HepG2 (cell line): ENCODE measurements around the gene WDR62. TPM values are rescaled to one million over a fixed set of nuclear protein-coding genes. Genes with fewer than 3 reads are reported as not detected.

Experiments used
- AGO1 ChIP-seq: fragments of 200-400 bp; formaldehyde crosslinking; IDR thresholded peaks from 2 replicates; pipeline ENCODE4 v1.6.1; 2017; ENCODE audit warnings: mild to moderate bottlenecking, low read depth, low read length, moderate library complexity; ENCODE audit not compliant: poor library complexity, severe bottlenecking
- HNF4A ChIP-seq: sonication (generic); formaldehyde crosslinking; IDR thresholded peaks from 2 replicates; pipeline ENCODE4 v1.4.0; 2020; ENCODE audit warnings: missing genetic modification reagents
- KDM5A ChIP-seq: fragments of 200-600 bp; sonication (generic); IDR thresholded peaks from 2 replicates; pipeline ENCODE4 v1.7.0; 2018; ENCODE audit warnings: antibody characterized with exemption, mild to moderate bottlenecking, low read length, borderline replicate concordance
- MED13 ChIP-seq: sonication (generic); formaldehyde crosslinking; IDR thresholded peaks from 2 replicates; pipeline ENCODE4 v1.5.0; 2020; ENCODE audit warnings: missing genetic modification reagents
- MIXL1 ChIP-seq: IDR thresholded peaks from 2 replicates; pipeline ENCODE4 v1.6.1; 2016
- MLLT10 ChIP-seq: sonication (generic); formaldehyde crosslinking; IDR thresholded peaks from 2 replicates; pipeline ENCODE4 v1.4.0; 2020; ENCODE audit warnings: missing genetic modification reagents
- NR2C2 ChIP-seq: sonication (generic); formaldehyde crosslinking; IDR thresholded peaks from 2 replicates; pipeline ENCODE4 v1.4.0; 2020; ENCODE audit warnings: missing genetic modification reagents, mild to moderate bottlenecking, moderate library complexity, borderline replicate concordance
- PITX1 ChIP-seq: sonication (generic); formaldehyde crosslinking; IDR thresholded peaks from 2 replicates; pipeline ENCODE4 v1.5.1; 2020; ENCODE audit warnings: mild to moderate bottlenecking, missing genetic modification reagents
- POLR2A ChIP-seq, 2 experiments: IDR thresholded peaks; 2 replicates each; pipeline ENCODE4 v1.6.1; 2011; ENCODE audit warnings: low read depth in 2 of 2, low read length in 2 of 2, mild to moderate bottlenecking in 1 of 2, moderate library complexity in 1 of 2; ENCODE audit not compliant: insufficient read depth in 1 of 2
- RCOR2 ChIP-seq: IDR thresholded peaks from 2 replicates; pipeline ENCODE4 v1.6.1; 2016; ENCODE audit warnings: missing biosample characterization, missing genetic modification reagents
- SIX4 ChIP-seq: sonication (generic); formaldehyde crosslinking; IDR thresholded peaks from 2 replicates; pipeline ENCODE4 v1.4.0; 2020; ENCODE audit warnings: missing genetic modification reagents
- SMAD9 ChIP-seq: sonication (generic); formaldehyde crosslinking; IDR thresholded peaks from 2 replicates; pipeline ENCODE4 v1.5.1; 2020; ENCODE audit warnings: mild to moderate bottlenecking, missing genetic modification reagents
- SP5 ChIP-seq: IDR thresholded peaks from 2 replicates; pipeline ENCODE4 v1.6.1; 2016; ENCODE audit warnings: low read depth, borderline replicate concordance
- SUZ12 ChIP-seq: fragments of 150-350 bp; IDR thresholded peaks from 2 replicates; pipeline ENCODE4 v1.6.1; 2014; ENCODE audit warnings: low read depth, low read length
- TEAD3 ChIP-seq: optimal IDR thresholded peaks from 2 replicates; pipeline ENCODE3; 2016; ENCODE audit warnings: borderline replicate concordance
- TP53 ChIP-seq: sonication (generic); formaldehyde crosslinking; conservative IDR thresholded peaks from 2 replicates; pipeline ENCODE4 v1.4.0; 2020; ENCODE audit warnings: missing genetic modification reagents
- WIZ ChIP-seq: sonication (generic); formaldehyde crosslinking; IDR thresholded peaks from 2 replicates; pipeline ENCODE4 v1.5.1; 2020; ENCODE audit warnings: mild to moderate bottlenecking, missing genetic modification reagents
- ZBTB7B ChIP-seq: sonication (generic); formaldehyde crosslinking; IDR thresholded peaks from 2 replicates; pipeline ENCODE4 v1.4.0; 2020; ENCODE audit warnings: missing genetic modification reagents
- ZFP37 ChIP-seq: sonication (generic); formaldehyde crosslinking; IDR thresholded peaks from 2 replicates; pipeline ENCODE4 v1.4.0; 2020; ENCODE audit warnings: missing genetic modification reagents, borderline replicate concordance
- ZNF281 ChIP-seq: sonication (generic); formaldehyde crosslinking; IDR thresholded peaks from 2 replicates; pipeline ENCODE4 v1.4.0; 2020; ENCODE audit warnings: missing genetic modification reagents, borderline replicate concordance
- ZNF501 ChIP-seq: sonication (generic); formaldehyde crosslinking; IDR thresholded peaks from 2 replicates; pipeline ENCODE4 v1.5.1; 2020; ENCODE audit warnings: mild to moderate bottlenecking, moderate library complexity, missing genetic modification reagents
- ZNF572 ChIP-seq: sonication (generic); formaldehyde crosslinking; IDR thresholded peaks from 2 replicates; pipeline ENCODE4 v1.5.1; 2020; ENCODE audit warnings: mild to moderate bottlenecking, missing genetic modification reagents
- ZNF768 ChIP-seq: sonication (generic); formaldehyde crosslinking; IDR thresholded peaks from 2 replicates; pipeline ENCODE4 v1.4.0; 2020; ENCODE audit warnings: missing genetic modification reagents
- ZNF879 ChIP-seq: sonication (generic); formaldehyde crosslinking; IDR thresholded peaks from 2 replicates; pipeline ENCODE4 v1.8.1; 2023; ENCODE audit warnings: missing genetic modification reagents
- ZSCAN25 ChIP-seq: sonication (generic); formaldehyde crosslinking; IDR thresholded peaks from 2 replicates; pipeline ENCODE4 v1.8.0; 2022; ENCODE audit warnings: mild to moderate bottlenecking, missing genetic modification reagents
- polyA plus RNA-seq, 8 experiments: library from polyadenylated mRNA; depleted of rRNA in 3 of 8; stranded (reverse) in 7 of 8; unstranded in 1 of 8; fragments of >200 nt; fragmentation: Illumina TruSeq in 4 of 8; extraction: Trizol in 4 of 8; gene quantifications; 2 replicates each; pipeline versions ENCODE4 v1.2.1 to v1.2.3, GENCODE V29; 2011 to 2016; ENCODE audit warnings: low read depth in 4 of 8, missing spikeins in 1 of 8, mixed read lengths in 1 of 8; ENCODE audit not compliant: insufficient read depth in 1 of 8
- total RNA-seq, 5 experiments: library from RNA; depleted of rRNA; stranded (reverse); fragments of >200 nt; fragmentation: Illumina TruSeq; extraction: Trizol; gene quantifications; 2 replicates each; pipeline ENCODE4 v1.2.3, GENCODE V29; 2016; ENCODE audit warnings: low read depth in 1 of 5
- TF ChIP-seq, protein P1 (sequence below): sonication (generic); formaldehyde crosslinking; IDR thresholded peaks from 2 replicates; pipeline ENCODE4 v1.8.0; 2022; ENCODE audit warnings: missing genetic modification reagents, mild to moderate bottlenecking, inconsistent platforms, borderline replicate concordance
- TF ChIP-seq, protein P2 (sequence below): sonication (generic); formaldehyde crosslinking; IDR thresholded peaks from 2 replicates; pipeline ENCODE4 v1.5.1; 2020; ENCODE audit warnings: mild to moderate bottlenecking, moderate library complexity, missing genetic modification reagents

The WDR62 gene
- total and polyA plus RNA-seq, 2 of the 13 experiments (the other 11 are each of a cell fraction or from before 2014, with no cell fraction given): 5.8 to 12.5 TPM

- TF ChIP-seq MED13 (CRISPR knock-in tag): peak; percentile 55; the same call in 1 of the 2 replicates
- TF ChIP-seq NR2C2: peak; percentile 71; the same call in 1 of the 2 replicates
- no peak for TF ChIP-seq WIZ
- TF ChIP-seq POLR2A (IDR thresholded peaks at IDR 0.05; ENCODE audit: insufficient read depth in 1 of 2, low read depth in 2 of 2, low read length in 2 of 2): peak; percentile 69 to 94
- TF ChIP-seq ZNF501 (CRISPR knock-in tag): peak; percentile 95
- TF ChIP-seq HNF4A (CRISPR knock-in tag): peak; percentile 73
- 0 out of 2 replicates have a peak, but pooled peaks have one; percentile 49 for TF ChIP-seq ZNF572 (CRISPR knock-in tag)
- TF ChIP-seq ZNF879 (CRISPR knock-in tag): 0 out of 2 replicates have a peak, but pooled peaks have one; percentile 17
- peak; percentile 73; the same call in 1 of the 2 replicates for TF ChIP-seq SIX4 (CRISPR knock-in tag)
- TF ChIP-seq SMAD9: no peak
- TF ChIP-seq MIXL1: peak; percentile 84; the same call in 1 of the 2 replicates
- peak; percentile 21 for TF ChIP-seq AGO1
- peak; percentile 99 for TF ChIP-seq ZNF281 (CRISPR knock-in tag)
- peak; percentile 63 for TF ChIP-seq TEAD3
- TF ChIP-seq, protein P1, sequence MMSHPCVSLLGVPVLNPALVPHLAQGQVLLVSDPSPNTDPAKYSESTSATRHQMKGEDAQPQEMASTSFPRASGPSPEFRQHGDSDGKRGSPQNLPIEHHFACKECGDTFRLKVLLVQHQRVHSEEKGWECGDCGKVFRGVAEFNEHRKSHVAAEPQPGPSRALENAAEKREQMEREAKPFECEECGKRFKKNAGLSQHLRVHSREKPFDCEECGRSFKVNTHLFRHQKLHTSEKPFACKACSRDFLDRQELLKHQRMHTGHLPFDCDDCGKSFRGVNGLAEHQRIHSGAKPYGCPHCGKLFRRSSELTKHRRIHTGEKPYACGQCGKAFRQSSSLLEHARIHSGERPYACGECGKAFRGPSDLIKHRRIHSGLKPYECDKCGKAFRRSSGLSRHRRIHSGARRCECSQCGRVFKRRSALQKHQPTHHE (CRISPR knock-in tag): peak; percentile 65; the same call in 1 of the 2 replicates
- TF ChIP-seq SP5 (CRISPR knock-in tag): peak; percentile 92
- no peak for TF ChIP-seq MLLT10
- peak; percentile 26; the same call in 1 of the 2 replicates for TF ChIP-seq TP53 (CRISPR knock-in tag)
- no peak for TF ChIP-seq RCOR2
- TF ChIP-seq ZFP37: peak; percentile 69
- TF ChIP-seq ZBTB7B: peak; percentile 24; the same call in 1 of the 2 replicates
- TF ChIP-seq, protein P2, sequence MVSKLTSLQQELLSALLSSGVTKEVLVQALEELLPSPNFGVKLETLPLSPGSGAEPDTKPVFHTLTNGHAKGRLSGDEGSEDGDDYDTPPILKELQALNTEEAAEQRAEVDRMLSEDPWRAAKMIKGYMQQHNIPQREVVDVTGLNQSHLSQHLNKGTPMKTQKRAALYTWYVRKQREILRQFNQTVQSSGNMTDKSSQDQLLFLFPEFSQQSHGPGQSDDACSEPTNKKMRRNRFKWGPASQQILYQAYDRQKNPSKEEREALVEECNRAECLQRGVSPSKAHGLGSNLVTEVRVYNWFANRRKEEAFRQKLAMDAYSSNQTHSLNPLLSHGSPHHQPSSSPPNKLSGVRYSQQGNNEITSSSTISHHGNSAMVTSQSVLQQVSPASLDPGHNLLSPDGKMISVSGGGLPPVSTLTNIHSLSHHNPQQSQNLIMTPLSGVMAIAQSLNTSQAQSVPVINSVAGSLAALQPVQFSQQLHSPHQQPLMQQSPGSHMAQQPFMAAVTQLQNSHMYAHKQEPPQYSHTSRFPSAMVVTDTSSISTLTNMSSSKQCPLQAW (CRISPR knock-in tag): peak; percentile 66; the same call in 1 of the 2 replicates
- TF ChIP-seq ZSCAN25: peak; percentile 44; the same call in 1 of the 2 replicates
- peak; percentile 88 for TF ChIP-seq PITX1 (CRISPR knock-in tag)
- peak; percentile 55; the same call in 1 of the 2 replicates for TF ChIP-seq KDM5A
- no peak for TF ChIP-seq SUZ12
- peak; percentile 39; the same call in 1 of the 2 replicates for TF ChIP-seq ZNF768
These were observed 471 bp upstream of the WDR62 start, which contains the start of gene THAP8 (continued) for GRCh38 chr19:36054119-36054732.
